GM12878 (cell line): ENCODE measurements around the gene HLA-DMA. TPM values are rescaled to one million over a fixed set of nuclear protein-coding genes. Genes with fewer than 3 reads are reported as not detected.
A peak's percentile ranks its signal among the peaks of the same experiment; 100 is the strongest.

Experiments used
- ATAC-seq: fragments of 200-7000 bp; cut with Tn5 transposase; 3 replicates; pipeline ENCODE4 v1.9.1; 2020; ENCODE audit warnings: mild to moderate bottlenecking, moderate library complexity
- BruUV-seq: library from RNA; stranded (reverse); fragments of 400-500 nt; replicated peaks from 2 replicates; lab custom pipeline; 2021; lab: Mats Ljungman, UMichigan
- CTCF ChIA-PET: fragments of 300-600 bp; sonication (Branson Sonifier 250); formaldehyde crosslinking; extraction: SDS; loops from one replicate; lab custom pipeline; 2021; ENCODE audit warnings: inconsistent platforms; lab: Yijun Ruan, JAX
- POLR2A ChIA-PET: fragments of 350-600 bp; formaldehyde crosslinking; extraction: SDS; loops from one replicate; lab custom pipeline; 2021; ENCODE audit warnings: inconsistent platforms; lab: Charles Lee
- RAD21 ChIA-PET: fragments of 300-600 bp; sonication (Branson Sonifier 250); formaldehyde crosslinking; loops from one replicate; lab custom pipeline; 2023; ENCODE audit warnings: antibody characterized with exemption; ENCODE audit not compliant: unreplicated experiment; lab: Charles Lee
- SMC1A ChIA-PET: fragments of 300-600 bp; sonication (Branson Sonifier 250); formaldehyde crosslinking; loops from one replicate; lab custom pipeline; 2023; ENCODE audit not compliant: unreplicated experiment, uncharacterized antibody; lab: Charles Lee
- DNase-seq: peaks from one replicate; pipeline ENCODE4 v3.0.0-alpha.2; 2011; ENCODE audit warnings: low read depth, low spot score
- FAIRE-seq: peaks from 3 replicates; lab custom pipeline; 2011; peaks lifted over from hg19 to GRCh38; lab: Jason Lieb, UNC
- H2AFZ ChIP-seq: 2 replicates; pipeline ENCODE4 v1.6.0; 2011; ENCODE audit warnings: low read depth, low read length, control low read depth; ENCODE audit not compliant: control insufficient read depth
- H3K27ac ChIP-seq: 2 replicates; pipeline ENCODE4 v1.5.1; 2011; ENCODE audit warnings: control low read depth; ENCODE audit not compliant: control insufficient read depth, insufficient read depth
- H3K27me3 ChIP-seq, 2 experiments: replicated peaks in 1 of 2; 2 replicates each; pipeline versions ENCODE4 v1.6.0 to v1.6.1; 2011; ENCODE audit warnings: low read length in 1 of 2; ENCODE audit not compliant: control insufficient read depth in 2 of 2, insufficient read depth in 2 of 2
- H3K36me3 ChIP-seq, 2 experiments: 2 replicates each; pipeline ENCODE4 v1.5.1; 2011; ENCODE audit warnings: low read length in 1 of 2; ENCODE audit not compliant: control insufficient read depth in 2 of 2, insufficient read depth in 2 of 2
- H3K4me1 ChIP-seq: 2 replicates; pipeline ENCODE4 v1.6.1; 2011; ENCODE audit warnings: mild to moderate bottlenecking, low read length, moderate library complexity, mixed read lengths; ENCODE audit not compliant: control insufficient read depth, insufficient read depth
- H3K4me2 ChIP-seq: 2 replicates; pipeline ENCODE4 v1.6.0; 2011; ENCODE audit warnings: control low read depth; ENCODE audit not compliant: control insufficient read depth, insufficient read depth
- H3K4me3 ChIP-seq: fragments of 200-600 bp; sonication (generic); 2 replicates; pipeline ENCODE4 v1.5.1; 2016
- H3K79me2 ChIP-seq: 2 replicates; pipeline ENCODE4 v1.6.0; 2011; ENCODE audit warnings: low read length; ENCODE audit not compliant: control insufficient read depth, insufficient read depth
- H3K9ac ChIP-seq: 2 replicates; pipeline ENCODE4 v1.8.0; 2011; ENCODE audit warnings: low read length, control low read depth, mixed read lengths; ENCODE audit not compliant: control insufficient read depth, insufficient read depth
- H3K9me3 ChIP-seq: replicated peaks from 3 replicates; pipeline ENCODE4 v1.5.1; 2011; ENCODE audit warnings: mild to moderate bottlenecking, low read length; ENCODE audit not compliant: control insufficient read depth, insufficient read depth
- H4K20me1 ChIP-seq: 2 replicates; pipeline ENCODE4 v1.6.0; 2011; ENCODE audit not compliant: control insufficient read depth, insufficient read depth
- IKZF2 ChIP-seq, 2 experiments: fragments of 450-650 bp; IDR thresholded peaks; 2 replicates each; pipeline ENCODE4 v1.6.1; 2017; ENCODE audit warnings: mild to moderate bottlenecking in 2 of 2, moderate library complexity in 2 of 2
- KLF5 ChIP-seq: fragments of 450-650 bp; IDR thresholded peaks from 2 replicates; pipeline ENCODE4 v1.6.1; 2014; ENCODE audit warnings: mild to moderate bottlenecking; ENCODE audit not compliant: partially characterized antibody
- MEF2B ChIP-seq: fragments of 450-650 bp; IDR thresholded peaks from 2 replicates; pipeline ENCODE4 v1.6.1; 2018; ENCODE audit warnings: mild to moderate bottlenecking, moderate library complexity; ENCODE audit not compliant: partially characterized antibody, poor library complexity, severe bottlenecking
- NR2C1 ChIP-seq: fragments of 450-650 bp; IDR thresholded peaks from 2 replicates; pipeline ENCODE4 v1.6.1; 2017; ENCODE audit warnings: antibody characterized with exemption, mild to moderate bottlenecking, moderate library complexity
- SIN3A ChIP-seq: IDR thresholded peaks from 2 replicates; pipeline ENCODE4 v1.6.1; 2012; ENCODE audit warnings: low read depth, low read length, improper control_type of control experiment
- SIX5 ChIP-seq: IDR thresholded peaks from 2 replicates; pipeline ENCODE4 v1.6.1; 2011; ENCODE audit warnings: mild to moderate bottlenecking, low read depth, low read length, moderate library complexity; ENCODE audit not compliant: severe bottlenecking
- YY1 ChIP-seq: IDR thresholded peaks from 2 replicates; pipeline ENCODE4 v1.6.1; 2011; ENCODE audit warnings: low read depth, mild to moderate bottlenecking, low read length
- WGBS: methylation state at CpG from one replicate; pipeline ENCODE4 v1.1.6; 2016; ENCODE audit warnings: low lambda C conversion rate; ENCODE audit not compliant: insufficient replicate concordance, insufficient coverage; ENCODE audit errors: missing lambda C conversion rate; 5-methylcytosine and 5-hydroxymethylcytosine counted together
- in situ Hi-C: fragments of 300-500 bp; cut with MboI; formaldehyde crosslinking; loops from 9 replicates; pipeline ENCODE4 v1.14.3; 2018; ENCODE audit warnings: mixed read lengths
- intact Hi-C: fragments of 100-400 bp; cut with micrococcal nuclease; formaldehyde crosslinking; loops from one replicate; pipeline ENCODE4 v1.14.2; 2022; ENCODE audit not compliant: unreplicated experiment
- polyA plus RNA-seq, 11 experiments: library from polyadenylated mRNA; depleted of rRNA in 4 of 11; unstranded in 6 of 11; stranded (reverse) in 5 of 11; fragments of >200 nt; fragmentation: Nextera tagmentation in 4 of 11; fragmentation: Illumina TruSeq in 1 of 11; extraction: Ambion mirVana in 4 of 11; extraction: Trizol in 1 of 11; gene quantifications; 1 replicate in 1 of 11; 2 replicates in 10 of 11; pipeline versions ENCODE4 v1.2.1 to v1.2.3, GENCODE V29; 2011 to 2016; ENCODE audit warnings: inconsistent platforms in 2 of 11, missing spikeins in 2 of 11, low read depth in 1 of 11
- total RNA-seq, 4 experiments: library from RNA; depleted of rRNA in 3 of 4; stranded (reverse); fragments of >200 nt in 3 of 4; fragmentation: Illumina TruSeq in 1 of 4; extraction: Trizol in 1 of 4; gene quantifications; 2 replicates each; pipeline versions ENCODE4 v1.2.1 to v1.2.3, GENCODE V29; 2013 to 2021
- TF ChIP-seq, protein P1 (sequence below): IDR thresholded peaks from 2 replicates; pipeline ENCODE4 v1.6.1; 2012; ENCODE audit warnings: low read depth, low read length, improper control_type of control experiment
- TF ChIP-seq, protein P2 (sequence below): fragments of 450-650 bp; IDR thresholded peaks from 2 replicates; pipeline ENCODE4 v1.6.1; 2016; ENCODE audit warnings: mild to moderate bottlenecking
- TF ChIP-seq, protein P3 (sequence below): fragments of 450-650 bp; IDR thresholded peaks from 2 replicates; pipeline ENCODE4 v1.6.1; 2017; ENCODE audit warnings: mild to moderate bottlenecking, moderate library complexity
- TF ChIP-seq, protein P4 (sequence below): fragments of 450-650 bp; IDR thresholded peaks from 2 replicates; pipeline ENCODE4 v1.6.1; 2018; ENCODE audit warnings: mild to moderate bottlenecking, low read depth, moderate library complexity; ENCODE audit not compliant: partially characterized antibody

The HLA-DMA gene
- total and polyA plus RNA-seq, 10 of the 15 experiments (the other 5 are each of a cell fraction or from before 2014, with no cell fraction given) = 177 to 552 (median 309) TPM

DNA sequence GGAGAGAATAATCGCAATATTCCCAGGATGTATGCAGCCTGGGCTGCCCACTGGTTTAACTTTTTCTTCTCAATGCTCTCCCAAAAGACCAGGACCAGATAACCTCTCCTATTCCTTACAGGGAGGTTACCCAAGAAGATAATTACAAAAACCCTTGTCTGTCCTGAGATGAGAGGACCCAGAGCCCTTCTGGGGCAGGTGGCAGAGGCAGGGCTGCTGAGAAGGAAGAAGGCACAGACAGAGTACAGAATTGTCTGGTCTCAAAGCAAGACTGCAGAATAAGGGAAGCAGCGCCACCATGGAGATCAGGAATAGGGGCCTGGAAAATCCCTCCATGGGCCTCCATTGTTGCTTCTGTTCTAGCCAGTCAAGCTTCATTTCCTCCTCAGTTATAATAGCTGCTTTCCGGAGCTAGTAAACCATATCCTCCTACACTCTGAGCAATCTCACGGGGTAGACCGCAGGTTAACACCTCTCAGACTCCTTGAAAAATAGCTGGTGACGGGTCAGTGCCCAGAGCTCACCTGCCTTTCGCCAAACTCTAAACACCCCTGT is 11.6 kb downstream of the HLA-DMA start:
- Histone ChIP-seq H3K4me3 (peak overlapping the region; percentile 79), H3K9ac (peak overlapping the region; percentile 96), H3K79me2 (peaks cover 48% of the 10 kb centered on the region), H3K4me2 (peak overlapping the region; percentile 81), H3K9me3 (no peaks in the 10 kb centered on the region), H4K20me1 (no peaks in the 10 kb centered on the region), H3K4me1 (peaks cover 46% of the 10 kb centered on the region), H3K27ac (peak overlapping the region; percentile 96), H3K27me3 (no peaks in the 10 kb centered on the region), H2AFZ (no peak overlapping the region), H3K36me3 (peaks cover 9 to 17% of the 10 kb centered on the region in 2 experiments; a peak in 3 of 4 replicates)
- intact Hi-C loops = loop anchor here (10.0 kb wide), 1 partner anchor 506 kb away; the partner anchor contains the start of gene HLA-DRA
- WGBS = 0% methylated on average over 7 of the region's 7 CpGs
- ChIA-PET RAD21 (interaction anchor here (0.9 to 8.6 kb wide), 15 partner anchors 8 to 103 kb away, joined by 3 to 130 read pairs (median 17); partner anchors contain the start of genes BRD2, HLA-DMA and TAP2), POLR2A (interaction anchor here (0.5 to 10.8 kb wide), 16 partner anchors 10 to 220 kb away, joined by 3 to 270 read pairs (median 4); partner anchors contain the start of genes BRD2, HLA-DMA, PSMB9 and TAP1), SMC1A (interaction anchor here (0.8 to 15.9 kb wide), 10 partner anchors 8 to 73 kb away, joined by 3 to 354 read pairs (median 5); partner anchors contain the start of genes BRD2 and HLA-DMA), CTCF (interaction anchor here (0.6 to 15.9 kb wide), 18 partner anchors 7 to 613 kb away, joined by 3 to 532 read pairs (median 4); partner anchors contain the start of genes BRD2, HLA-DMA and TAP2)
- ATAC-seq = peak; percentile 72
- FAIRE-seq = peak; percentile 81
- DNase-seq = peak; percentile 95
- in situ Hi-C loops = loop anchor here (10.0 kb wide), 1 partner anchor 326 kb away; no protein-coding TSS in a partner anchor
- BruUV-seq = no TSS peak
- TF ChIP-seq, protein P1, sequence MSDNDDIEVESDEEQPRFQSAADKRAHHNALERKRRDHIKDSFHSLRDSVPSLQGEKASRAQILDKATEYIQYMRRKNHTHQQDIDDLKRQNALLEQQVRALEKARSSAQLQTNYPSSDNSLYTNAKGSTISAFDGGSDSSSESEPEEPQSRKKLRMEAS = peak; percentile 37; the same call in 1 of the 2 replicates
- TF ChIP-seq NR2C1 (0 out of 2 replicates have a peak, but pooled peaks have one; percentile 13), SIX5 (peak; percentile 27), YY1 (peak; percentile 93), KLF5 (peak; percentile 75), IKZF2 (IDR thresholded peaks at IDR 0.05) (peak; percentile 98 to 99), SIN3A (no peak), MEF2B (peak; percentile 93)
- TF ChIP-seq, protein P2, sequence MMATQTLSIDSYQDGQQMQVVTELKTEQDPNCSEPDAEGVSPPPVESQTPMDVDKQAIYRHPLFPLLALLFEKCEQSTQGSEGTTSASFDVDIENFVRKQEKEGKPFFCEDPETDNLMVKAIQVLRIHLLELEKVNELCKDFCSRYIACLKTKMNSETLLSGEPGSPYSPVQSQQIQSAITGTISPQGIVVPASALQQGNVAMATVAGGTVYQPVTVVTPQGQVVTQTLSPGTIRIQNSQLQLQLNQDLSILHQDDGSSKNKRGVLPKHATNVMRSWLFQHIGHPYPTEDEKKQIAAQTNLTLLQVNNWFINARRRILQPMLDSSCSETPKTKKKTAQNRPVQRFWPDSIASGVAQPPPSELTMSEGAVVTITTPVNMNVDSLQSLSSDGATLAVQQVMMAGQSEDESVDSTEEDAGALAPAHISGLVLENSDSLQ = peak; percentile 28; the same call in 1 of the 2 replicates
- TF ChIP-seq, protein P3, sequence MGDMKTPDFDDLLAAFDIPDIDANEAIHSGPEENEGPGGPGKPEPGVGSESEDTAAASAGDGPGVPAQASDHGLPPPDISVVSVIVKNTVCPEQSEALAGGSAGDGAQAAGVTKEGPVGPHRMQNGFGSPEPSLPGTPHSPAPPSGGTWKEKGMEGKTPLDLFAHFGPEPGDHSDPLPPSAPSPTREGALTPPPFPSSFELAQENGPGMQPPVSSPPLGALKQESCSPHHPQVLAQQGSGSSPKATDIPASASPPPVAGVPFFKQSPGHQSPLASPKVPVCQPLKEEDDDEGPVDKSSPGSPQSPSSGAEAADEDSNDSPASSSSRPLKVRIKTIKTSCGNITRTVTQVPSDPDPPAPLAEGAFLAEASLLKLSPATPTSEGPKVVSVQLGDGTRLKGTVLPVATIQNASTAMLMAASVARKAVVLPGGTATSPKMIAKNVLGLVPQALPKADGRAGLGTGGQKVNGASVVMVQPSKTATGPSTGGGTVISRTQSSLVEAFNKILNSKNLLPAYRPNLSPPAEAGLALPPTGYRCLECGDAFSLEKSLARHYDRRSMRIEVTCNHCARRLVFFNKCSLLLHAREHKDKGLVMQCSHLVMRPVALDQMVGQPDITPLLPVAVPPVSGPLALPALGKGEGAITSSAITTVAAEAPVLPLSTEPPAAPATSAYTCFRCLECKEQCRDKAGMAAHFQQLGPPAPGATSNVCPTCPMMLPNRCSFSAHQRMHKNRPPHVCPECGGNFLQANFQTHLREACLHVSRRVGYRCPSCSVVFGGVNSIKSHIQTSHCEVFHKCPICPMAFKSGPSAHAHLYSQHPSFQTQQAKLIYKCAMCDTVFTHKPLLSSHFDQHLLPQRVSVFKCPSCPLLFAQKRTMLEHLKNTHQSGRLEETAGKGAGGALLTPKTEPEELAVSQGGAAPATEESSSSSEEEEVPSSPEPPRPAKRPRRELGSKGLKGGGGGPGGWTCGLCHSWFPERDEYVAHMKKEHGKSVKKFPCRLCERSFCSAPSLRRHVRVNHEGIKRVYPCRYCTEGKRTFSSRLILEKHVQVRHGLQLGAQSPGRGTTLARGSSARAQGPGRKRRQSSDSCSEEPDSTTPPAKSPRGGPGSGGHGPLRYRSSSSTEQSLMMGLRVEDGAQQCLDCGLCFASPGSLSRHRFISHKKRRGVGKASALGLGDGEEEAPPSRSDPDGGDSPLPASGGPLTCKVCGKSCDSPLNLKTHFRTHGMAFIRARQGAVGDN = no peak
- TF ChIP-seq, protein P4, sequence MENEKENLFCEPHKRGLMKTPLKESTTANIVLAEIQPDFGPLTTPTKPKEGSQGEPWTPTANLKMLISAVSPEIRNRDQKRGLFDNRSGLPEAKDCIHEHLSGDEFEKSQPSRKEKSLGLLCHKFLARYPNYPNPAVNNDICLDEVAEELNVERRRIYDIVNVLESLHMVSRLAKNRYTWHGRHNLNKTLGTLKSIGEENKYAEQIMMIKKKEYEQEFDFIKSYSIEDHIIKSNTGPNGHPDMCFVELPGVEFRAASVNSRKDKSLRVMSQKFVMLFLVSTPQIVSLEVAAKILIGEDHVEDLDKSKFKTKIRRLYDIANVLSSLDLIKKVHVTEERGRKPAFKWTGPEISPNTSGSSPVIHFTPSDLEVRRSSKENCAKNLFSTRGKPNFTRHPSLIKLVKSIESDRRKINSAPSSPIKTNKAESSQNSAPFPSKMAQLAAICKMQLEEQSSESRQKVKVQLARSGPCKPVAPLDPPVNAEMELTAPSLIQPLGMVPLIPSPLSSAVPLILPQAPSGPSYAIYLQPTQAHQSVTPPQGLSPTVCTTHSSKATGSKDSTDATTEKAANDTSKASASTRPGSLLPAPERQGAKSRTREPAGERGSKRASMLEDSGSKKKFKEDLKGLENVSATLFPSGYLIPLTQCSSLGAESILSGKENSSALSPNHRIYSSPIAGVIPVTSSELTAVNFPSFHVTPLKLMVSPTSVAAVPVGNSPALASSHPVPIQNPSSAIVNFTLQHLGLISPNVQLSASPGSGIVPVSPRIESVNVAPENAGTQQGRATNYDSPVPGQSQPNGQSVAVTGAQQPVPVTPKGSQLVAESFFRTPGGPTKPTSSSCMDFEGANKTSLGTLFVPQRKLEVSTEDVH = peak; percentile 52
